GM12873 (cell line): ENCODE results near the gene GRAP2.

Source experiments
- TF ChIP-seq, protein P1 (sequence below): IDR thresholded peaks from 2 replicates; pipeline ENCODE4 v1.5.1; 2012; ENCODE audit warnings: low read depth, mild to moderate bottlenecking, moderate library complexity, low read length, control low read depth; ENCODE audit not compliant: insufficient read depth; ENCODE audit errors: missing control alignments

GRAP2 gene

DNA sequence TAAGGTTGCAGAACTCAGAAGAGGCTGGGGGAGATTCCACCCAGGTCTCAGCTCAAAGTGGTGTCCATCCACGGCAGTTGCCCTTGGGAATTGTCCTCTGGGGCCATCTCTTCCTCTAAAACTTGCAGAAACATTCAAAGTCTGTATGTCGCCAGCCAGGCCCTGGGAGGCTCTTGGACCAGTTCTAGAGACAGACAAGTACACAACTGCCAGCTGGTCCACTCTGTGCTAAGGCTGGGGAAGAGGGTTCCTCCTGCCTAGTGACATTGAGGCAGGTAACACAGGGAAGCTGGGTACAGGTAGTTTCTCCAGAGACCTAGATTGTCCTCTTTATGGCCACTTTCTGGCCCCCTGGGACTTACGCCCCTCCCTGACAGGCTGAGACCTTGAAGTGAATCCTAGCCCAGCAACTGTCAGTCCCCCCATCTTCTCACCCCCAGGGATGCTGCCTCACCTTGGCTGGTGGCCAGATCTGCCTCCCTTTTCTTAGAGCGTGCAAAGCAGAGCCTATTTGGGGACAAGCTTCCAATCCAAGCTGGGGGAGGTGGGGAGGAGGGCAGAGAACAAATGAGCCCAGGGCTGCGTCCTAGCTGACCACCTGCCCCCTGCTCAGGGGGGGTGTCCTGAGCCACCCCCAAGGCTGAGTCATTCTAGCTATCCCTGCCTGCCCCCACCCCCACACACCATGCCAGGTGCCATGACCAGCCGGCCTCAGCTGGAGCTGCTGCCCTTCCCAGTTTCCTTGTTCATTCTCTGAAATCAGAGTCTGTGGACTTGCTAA, 102.2 kb downstream of the GRAP2 start:
- TF ChIP-seq, protein P1, sequence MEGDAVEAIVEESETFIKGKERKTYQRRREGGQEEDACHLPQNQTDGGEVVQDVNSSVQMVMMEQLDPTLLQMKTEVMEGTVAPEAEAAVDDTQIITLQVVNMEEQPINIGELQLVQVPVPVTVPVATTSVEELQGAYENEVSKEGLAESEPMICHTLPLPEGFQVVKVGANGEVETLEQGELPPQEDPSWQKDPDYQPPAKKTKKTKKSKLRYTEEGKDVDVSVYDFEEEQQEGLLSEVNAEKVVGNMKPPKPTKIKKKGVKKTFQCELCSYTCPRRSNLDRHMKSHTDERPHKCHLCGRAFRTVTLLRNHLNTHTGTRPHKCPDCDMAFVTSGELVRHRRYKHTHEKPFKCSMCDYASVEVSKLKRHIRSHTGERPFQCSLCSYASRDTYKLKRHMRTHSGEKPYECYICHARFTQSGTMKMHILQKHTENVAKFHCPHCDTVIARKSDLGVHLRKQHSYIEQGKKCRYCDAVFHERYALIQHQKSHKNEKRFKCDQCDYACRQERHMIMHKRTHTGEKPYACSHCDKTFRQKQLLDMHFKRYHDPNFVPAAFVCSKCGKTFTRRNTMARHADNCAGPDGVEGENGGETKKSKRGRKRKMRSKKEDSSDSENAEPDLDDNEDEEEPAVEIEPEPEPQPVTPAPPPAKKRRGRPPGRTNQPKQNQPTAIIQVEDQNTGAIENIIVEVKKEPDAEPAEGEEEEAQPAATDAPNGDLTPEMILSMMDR: no peak

DNA sequence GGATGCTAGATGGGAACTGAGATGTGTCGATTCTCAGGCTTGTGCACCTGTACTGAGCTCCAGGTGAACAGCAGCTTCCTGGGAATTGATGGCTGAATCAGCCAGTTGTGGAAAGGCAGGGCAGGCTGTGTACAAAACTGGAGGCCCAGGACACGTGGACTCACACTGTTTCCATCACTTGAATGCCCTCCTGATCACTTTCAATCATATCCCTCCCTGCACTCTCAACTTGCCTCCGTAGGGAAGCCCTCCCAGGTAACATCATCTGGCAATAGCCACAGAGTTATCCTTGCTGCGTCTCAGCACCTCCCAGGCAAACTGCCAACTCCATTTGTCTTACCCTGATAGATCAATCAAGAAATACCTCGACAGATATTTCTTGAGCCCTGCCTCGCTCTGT, 104.0 kb downstream of the GRAP2 start:
- TF ChIP-seq, protein P1: no peak

DNA sequence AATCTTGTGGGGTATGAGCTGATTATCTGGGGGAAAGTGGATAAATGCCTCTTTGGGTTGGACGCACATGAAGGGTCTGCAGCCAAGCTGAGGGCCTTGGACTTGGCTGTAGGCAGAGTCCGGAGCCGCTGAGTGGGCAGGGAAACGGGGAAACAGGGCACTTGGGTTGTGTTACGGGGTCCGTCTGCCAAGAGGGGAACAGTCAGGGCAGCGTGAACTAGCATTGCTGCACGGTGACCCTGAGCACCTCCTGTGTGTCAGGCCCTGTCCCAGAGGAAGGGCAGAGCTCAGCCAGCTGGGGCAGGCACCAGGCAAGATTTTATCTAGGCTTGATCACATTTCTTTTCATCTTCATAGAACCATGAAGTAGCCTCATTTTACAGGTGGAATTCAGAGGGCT, 105.8 kb downstream of the GRAP2 start:
- TF ChIP-seq, protein P1: no peak

DNA sequence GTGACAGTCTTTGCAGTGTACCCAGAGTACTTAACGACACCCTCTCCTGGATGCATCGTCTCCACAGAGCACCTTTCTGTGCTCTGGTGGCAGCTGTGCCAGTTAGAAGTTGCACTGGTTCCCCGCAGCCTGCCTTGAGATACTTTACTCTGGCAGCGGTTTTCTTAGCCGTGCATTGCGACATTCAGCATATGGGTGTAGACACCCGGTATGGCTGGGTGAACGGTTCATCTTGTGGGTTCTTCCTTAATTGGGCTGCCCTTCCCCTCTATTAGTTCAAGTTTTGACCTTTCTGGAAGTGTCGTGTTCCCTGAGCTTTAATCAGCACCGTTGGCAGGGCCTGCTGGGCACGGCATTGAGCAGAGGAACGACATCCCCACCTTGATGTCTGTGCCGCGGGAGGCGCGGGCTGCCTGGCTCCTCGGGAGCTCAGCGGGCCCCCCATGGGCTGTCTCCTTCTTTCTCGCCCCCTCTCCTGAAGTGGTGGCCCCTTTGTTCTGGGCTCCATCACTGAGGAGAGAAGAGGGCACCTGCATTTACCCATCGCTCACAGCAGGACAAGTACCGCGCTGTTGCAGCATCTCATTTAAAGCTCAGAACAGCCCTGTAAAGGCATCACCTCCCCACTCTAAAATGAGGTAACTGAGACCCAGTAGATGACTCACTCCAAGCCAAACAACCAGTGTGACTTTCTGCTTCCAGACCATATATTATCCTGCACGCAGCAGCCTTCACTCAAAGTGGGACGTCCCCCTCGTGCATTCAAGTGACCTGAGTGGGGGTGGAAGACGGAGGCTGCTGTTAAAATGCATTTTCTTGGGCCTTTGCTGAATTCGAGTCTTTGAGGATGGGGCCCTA, 107.2 kb downstream of the GRAP2 start:
- TF ChIP-seq, protein P1: no peak

DNA sequence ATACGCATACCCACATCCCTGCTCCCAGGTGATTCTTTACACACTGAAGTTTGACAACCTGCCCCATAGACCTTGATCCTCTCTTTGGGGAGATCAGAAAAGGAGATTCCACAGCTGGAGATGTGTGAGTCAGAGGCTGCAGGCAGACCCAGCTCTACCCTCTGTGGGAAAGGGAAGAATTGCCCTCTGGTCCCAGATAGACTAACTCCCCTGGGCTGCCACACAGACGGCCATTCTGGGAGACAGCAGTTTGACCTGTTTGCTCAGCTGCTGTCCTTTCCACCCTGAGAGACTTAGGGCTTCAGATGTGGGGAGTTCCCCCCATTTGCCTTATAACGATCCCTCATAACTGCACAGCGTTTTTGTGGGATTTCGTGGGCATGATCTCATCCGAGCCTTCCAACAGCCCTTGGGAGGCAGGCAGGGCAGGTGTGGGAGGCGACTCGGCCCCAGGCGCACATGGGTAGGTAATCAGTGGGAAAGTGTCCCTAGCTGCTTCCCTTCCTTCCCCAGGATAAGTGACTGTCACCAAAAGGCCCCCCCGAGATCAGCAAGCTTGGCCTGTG, 107.9 kb downstream of the GRAP2 start:
- TF ChIP-seq, protein P1: no peak

DNA sequence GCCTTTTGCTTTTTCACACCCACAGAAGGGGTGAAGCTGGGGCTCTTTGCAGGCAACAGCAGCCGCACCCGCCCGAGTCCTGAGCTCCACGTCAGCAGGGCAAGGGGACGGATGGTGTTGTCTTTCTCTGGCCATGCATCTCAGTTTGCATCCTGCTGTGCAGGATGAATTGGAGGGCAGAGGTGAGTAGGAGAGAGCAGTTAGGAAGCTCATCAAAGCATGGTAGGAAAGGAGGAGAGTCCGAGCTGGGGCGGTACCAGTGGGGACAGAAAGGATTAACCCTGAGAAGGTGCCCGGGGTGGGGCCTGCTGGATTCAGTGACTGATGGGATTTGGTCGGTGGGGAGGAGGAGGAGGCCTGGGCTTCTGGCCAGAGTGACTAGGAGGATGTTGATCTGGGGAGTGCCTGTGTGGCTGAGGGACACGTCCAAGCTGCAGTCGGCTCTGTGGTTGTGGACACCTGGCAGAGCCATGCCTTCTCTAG, 108.4 kb downstream of the GRAP2 start:
- TF ChIP-seq, protein P1: no peak
